ENCODE data around the gene TMEM59L. TPM values are rescaled to one million over a fixed set of nuclear protein-coding genes. Genes with fewer than 3 reads are reported as not detected.

TMEM59L gene
- total RNA-seq, 6 donors from 2014 or later = 0.30 to 2.8 (median 1.0) TPM; not detected in 2

- Histone ChIP-seq H3K9me3 (no peaks in the 10 kb centered on the region), H3K27ac (no peak overlapping the region), H3K27me3 (peaks cover 0 to 21% (median 11%) of the 10 kb centered on the region in 4 donors), H3K4me1 (peaks cover 7 to 9% (median 9%) of the 10 kb centered on the region in 4 donors), H3K4me3 (no peak overlapping the region), H3K36me3 (no peaks in the 10 kb centered on the region)
- ATAC-seq (ENCODE audit: low FRiP score in 2 of 2) = no peak
- no peak for DNase-seq
- TF ChIP-seq POLR2A (IDR thresholded peaks at IDR 0.05) = no peak
- TF ChIP-seq POLR2AphosphoS5 (IDR thresholded peaks at IDR 0.05) = no peak
- no peak for TF ChIP-seq CTCF (IDR thresholded peaks at IDR 0.05)
These were observed 4.9 kb downstream of the TMEM59L start for GRCh38 chr19:18617562-18617961.

- WGBS, 2 donors = 94 to 100% methylated on average over 4 to 10 of the region's 13 CpGs
- Histone ChIP-seq H3K4me1 (peaks cover under 1 to 2% (median 2%) of the 10 kb centered on the region in 4 donors), H3K27ac (no peak overlapping the region), H3K4me3 (no peak overlapping the region), H3K9me3 (no peaks in the 10 kb centered on the region), H3K27me3 (peaks cover 0 to 14% (median 5%) of the 10 kb centered on the region in 4 donors), H3K36me3 (no peaks in the 10 kb centered on the region)
- no peak for TF ChIP-seq EP300 (IDR thresholded peaks at IDR 0.05)
- no peak for TF ChIP-seq POLR2A (IDR thresholded peaks at IDR 0.05)
- no peak for TF ChIP-seq CTCF (IDR thresholded peaks at IDR 0.05)
- TF ChIP-seq POLR2AphosphoS5 (IDR thresholded peaks at IDR 0.05) = no peak
- ATAC-seq (ENCODE audit: low FRiP score in 2 of 2) (no peak), DNase-seq (no peak)
These were observed 5.6 kb downstream of the TMEM59L start for GRCh38 chr19:18618236-18618635.

- Histone ChIP-seq H3K4me1 (no peaks in the 10 kb centered on the region), H3K4me3 (no peak overlapping the region), H3K36me3 (no peaks in the 10 kb centered on the region), H3K27ac (no peak overlapping the region), H3K9me3 (no peaks in the 10 kb centered on the region), H3K27me3 (peaks cover 0 to 3% (median 0%) of the 10 kb centered on the region in 4 donors)
- peak in 1 of 2 donors; percentile 65 for DNase-seq
- TF ChIP-seq POLR2AphosphoS5 (IDR thresholded peaks at IDR 0.05) (no peak), EP300 (IDR thresholded peaks at IDR 0.05) (no peak), CTCF (IDR thresholded peaks at IDR 0.05) (no peak), POLR2A (IDR thresholded peaks at IDR 0.05) (no peak)
- 86 to 96% methylated on average over 8 to 9 of the region's 10 CpGs for WGBS, 2 donors
- no peak for ATAC-seq (ENCODE audit: low FRiP score in 2 of 2)
These were observed 7.6 kb downstream of the TMEM59L start for GRCh38 chr19:18620311-18620710.

GRCh38 chr19:18620902-18621301 is 8.2 kb downstream of the TMEM59L start:
- H3K36me3 ChIP-seq = no peaks in the 10 kb centered on the region
- ATAC-seq (ENCODE audit: low FRiP score in 2 of 2) (no peak), DNase-seq (no peak)
- peaks cover 0 to 2% (median 0%) of the 10 kb centered on the region in 4 donors for H3K27me3 ChIP-seq
- H3K4me3 ChIP-seq = no peak overlapping the region
- TF ChIP-seq EP300 (IDR thresholded peaks at IDR 0.05) (no peak), POLR2AphosphoS5 (IDR thresholded peaks at IDR 0.05) (no peak), CTCF (IDR thresholded peaks at IDR 0.05) (no peak), POLR2A (IDR thresholded peaks at IDR 0.05) (no peak)
- H3K9me3 ChIP-seq = no peaks in the 10 kb centered on the region
- H3K4me1 ChIP-seq = no peaks in the 10 kb centered on the region
- no peak overlapping the region for H3K27ac ChIP-seq
- WGBS, 2 donors = 73 to 90% methylated on average over 4 to 7 of the region's 7 CpGs

GRCh38 chr19:18626906-18627305 is 14.2 kb downstream of the TMEM59L start:
- Histone ChIP-seq H3K4me3 (no peak overlapping the region), H3K36me3 (no peaks in the 10 kb centered on the region), H3K27ac (no peak overlapping the region), H3K4me1 (peaks cover 0 to 7% (median 0%) of the 10 kb centered on the region in 4 donors), H3K9me3 (no peaks in the 10 kb centered on the region), H3K27me3 (no peaks in the 10 kb centered on the region)
- ATAC-seq (ENCODE audit: low FRiP score in 2 of 2) (no peak), DNase-seq (no peak)
- no peak for TF ChIP-seq EP300 (IDR thresholded peaks at IDR 0.05)
- no peak for TF ChIP-seq POLR2AphosphoS5 (IDR thresholded peaks at IDR 0.05)
- no peak for TF ChIP-seq POLR2A (IDR thresholded peaks at IDR 0.05)
- TF ChIP-seq CTCF (IDR thresholded peaks at IDR 0.05) = no peak
- WGBS, 2 donors = 73 to 75% methylated on average over 2 of the region's 2 CpGs
